Neural cell (in vitro differentiated cells): ENCODE data around the gene TRMO.

ENCODE experiments used
- EP300 ChIP-seq: fragments of 450-650 bp; conservative IDR thresholded peaks from 2 replicates; pipeline ENCODE4 v1.6.1; 2014; ENCODE audit warnings: antibody characterized with exemption, mild to moderate bottlenecking, moderate library complexity; ENCODE audit not compliant: poor library complexity, severe bottlenecking
- EZH2 ChIP-seq: fragments of 200-600, 300-800 bp; shearing (Covaris generic), sonication (generic); IDR thresholded peaks from 2 replicates; pipeline ENCODE4 v1.6.1; 2014; ENCODE audit warnings: antibody characterized with exemption, low read length, borderline replicate concordance, mild to moderate bottlenecking; ENCODE audit not compliant: insufficient read depth, poor library complexity, severe bottlenecking
- POLR2AphosphoS5 ChIP-seq: IDR thresholded peaks from 2 replicates; pipeline ENCODE4 v1.6.1; 2012
- RAD21 ChIP-seq: fragments of 450-650 bp; conservative IDR thresholded peaks from 2 replicates; pipeline ENCODE4 v1.6.1; 2014; ENCODE audit warnings: antibody characterized with exemption, mild to moderate bottlenecking, moderate library complexity
- TF ChIP-seq, protein P1 (sequence below): fragments of 450-650 bp; IDR thresholded peaks from 2 replicates; pipeline ENCODE4 v1.5.1; 2014; ENCODE audit warnings: antibody characterized with exemption, mild to moderate bottlenecking, moderate library complexity; ENCODE audit not compliant: poor library complexity, severe bottlenecking
- TF ChIP-seq, protein P2 (sequence below): IDR thresholded peaks from 2 replicates; pipeline ENCODE4 v1.6.1; 2012; ENCODE audit warnings: borderline replicate concordance

DNA sequence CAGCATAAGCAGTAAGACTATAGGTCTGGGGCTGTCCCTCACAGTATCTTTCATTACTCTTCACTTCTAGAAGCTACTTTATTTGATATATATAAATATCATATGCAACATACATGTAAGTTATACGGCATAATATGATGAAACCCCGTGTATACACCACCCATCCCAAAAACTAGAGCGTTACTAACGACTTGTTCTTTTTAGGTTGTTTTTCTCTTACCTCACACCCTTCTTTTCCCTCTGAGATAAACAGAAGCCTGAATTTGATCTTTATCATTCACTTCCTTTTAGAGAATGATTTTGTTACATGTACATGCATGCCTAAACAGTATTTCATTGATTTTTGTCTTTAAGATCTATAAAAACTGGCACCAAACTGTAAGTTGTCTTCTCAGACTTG lies 3.7 kb downstream of the TRMO start:
- TF ChIP-seq, protein P1, sequence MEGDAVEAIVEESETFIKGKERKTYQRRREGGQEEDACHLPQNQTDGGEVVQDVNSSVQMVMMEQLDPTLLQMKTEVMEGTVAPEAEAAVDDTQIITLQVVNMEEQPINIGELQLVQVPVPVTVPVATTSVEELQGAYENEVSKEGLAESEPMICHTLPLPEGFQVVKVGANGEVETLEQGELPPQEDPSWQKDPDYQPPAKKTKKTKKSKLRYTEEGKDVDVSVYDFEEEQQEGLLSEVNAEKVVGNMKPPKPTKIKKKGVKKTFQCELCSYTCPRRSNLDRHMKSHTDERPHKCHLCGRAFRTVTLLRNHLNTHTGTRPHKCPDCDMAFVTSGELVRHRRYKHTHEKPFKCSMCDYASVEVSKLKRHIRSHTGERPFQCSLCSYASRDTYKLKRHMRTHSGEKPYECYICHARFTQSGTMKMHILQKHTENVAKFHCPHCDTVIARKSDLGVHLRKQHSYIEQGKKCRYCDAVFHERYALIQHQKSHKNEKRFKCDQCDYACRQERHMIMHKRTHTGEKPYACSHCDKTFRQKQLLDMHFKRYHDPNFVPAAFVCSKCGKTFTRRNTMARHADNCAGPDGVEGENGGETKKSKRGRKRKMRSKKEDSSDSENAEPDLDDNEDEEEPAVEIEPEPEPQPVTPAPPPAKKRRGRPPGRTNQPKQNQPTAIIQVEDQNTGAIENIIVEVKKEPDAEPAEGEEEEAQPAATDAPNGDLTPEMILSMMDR, result no peak
- no peak for TF ChIP-seq EZH2
- TF ChIP-seq RAD21, result no peak
- TF ChIP-seq, protein P2, sequence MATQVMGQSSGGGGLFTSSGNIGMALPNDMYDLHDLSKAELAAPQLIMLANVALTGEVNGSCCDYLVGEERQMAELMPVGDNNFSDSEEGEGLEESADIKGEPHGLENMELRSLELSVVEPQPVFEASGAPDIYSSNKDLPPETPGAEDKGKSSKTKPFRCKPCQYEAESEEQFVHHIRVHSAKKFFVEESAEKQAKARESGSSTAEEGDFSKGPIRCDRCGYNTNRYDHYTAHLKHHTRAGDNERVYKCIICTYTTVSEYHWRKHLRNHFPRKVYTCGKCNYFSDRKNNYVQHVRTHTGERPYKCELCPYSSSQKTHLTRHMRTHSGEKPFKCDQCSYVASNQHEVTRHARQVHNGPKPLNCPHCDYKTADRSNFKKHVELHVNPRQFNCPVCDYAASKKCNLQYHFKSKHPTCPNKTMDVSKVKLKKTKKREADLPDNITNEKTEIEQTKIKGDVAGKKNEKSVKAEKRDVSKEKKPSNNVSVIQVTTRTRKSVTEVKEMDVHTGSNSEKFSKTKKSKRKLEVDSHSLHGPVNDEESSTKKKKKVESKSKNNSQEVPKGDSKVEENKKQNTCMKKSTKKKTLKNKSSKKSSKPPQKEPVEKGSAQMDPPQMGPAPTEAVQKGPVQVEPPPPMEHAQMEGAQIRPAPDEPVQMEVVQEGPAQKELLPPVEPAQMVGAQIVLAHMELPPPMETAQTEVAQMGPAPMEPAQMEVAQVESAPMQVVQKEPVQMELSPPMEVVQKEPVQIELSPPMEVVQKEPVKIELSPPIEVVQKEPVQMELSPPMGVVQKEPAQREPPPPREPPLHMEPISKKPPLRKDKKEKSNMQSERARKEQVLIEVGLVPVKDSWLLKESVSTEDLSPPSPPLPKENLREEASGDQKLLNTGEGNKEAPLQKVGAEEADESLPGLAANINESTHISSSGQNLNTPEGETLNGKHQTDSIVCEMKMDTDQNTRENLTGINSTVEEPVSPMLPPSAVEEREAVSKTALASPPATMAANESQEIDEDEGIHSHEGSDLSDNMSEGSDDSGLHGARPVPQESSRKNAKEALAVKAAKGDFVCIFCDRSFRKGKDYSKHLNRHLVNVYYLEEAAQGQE, result no peak
- TF ChIP-seq EP300, result no peak
- no peak for TF ChIP-seq POLR2AphosphoS5
